ENCODE measurements around the gene ELF5.

Gene ELF5

GRCh38 chr11:34451053-34451452, 62.5 kb downstream of the ELF5 start:
- no peak for DNase-seq (ENCODE audit: low read depth)

- DNase-seq (ENCODE audit: low read depth), result no peak
These were observed 64.6 kb downstream of the ELF5 start for GRCh38 chr11:34449013-34449412.

- no peak for DNase-seq (ENCODE audit: low read depth)
These were observed 65.2 kb downstream of the ELF5 start for GRCh38 chr11:34448223-34448994.

GRCh38 chr11:34447044-34447443, 66.5 kb downstream of the ELF5 start:
- DNase-seq (ENCODE audit: low read depth), result no peak

DNA sequence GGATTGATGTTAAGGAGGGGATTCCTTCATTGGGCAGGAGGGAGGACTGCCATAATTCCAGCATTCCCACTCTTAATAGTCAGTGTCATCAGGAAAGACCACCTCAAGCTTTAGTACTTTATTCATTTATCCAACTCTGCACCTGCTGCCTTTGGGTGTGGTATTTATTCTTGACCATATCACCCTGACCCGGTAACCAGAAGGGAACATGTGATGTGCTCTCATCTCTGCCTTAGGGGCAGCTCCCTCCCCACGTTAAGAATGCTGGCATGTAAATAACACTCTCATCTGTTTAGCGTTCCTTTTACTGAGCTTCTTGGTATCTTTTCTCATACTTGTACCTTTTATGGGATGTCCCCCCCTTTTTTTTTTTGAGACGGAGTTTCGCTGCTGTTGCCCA, 67.2 kb downstream of the ELF5 start:
- no peak for DNase-seq (ENCODE audit: low read depth)

GRCh38 chr11:34445956-34446355, 67.6 kb downstream of the ELF5 start:
- no peak for DNase-seq (ENCODE audit: low read depth)

GRCh38 chr11:34444428-34444827, 69.2 kb downstream of the ELF5 start:
- no peak for DNase-seq (ENCODE audit: low read depth)

GRCh38 chr11:34443136-34443535, 70.5 kb downstream of the ELF5 start:
- no peak for DNase-seq (ENCODE audit: low read depth)

- DNase-seq (ENCODE audit: low read depth), result no peak
These were observed 71.8 kb downstream of the ELF5 start for GRCh38 chr11:34441814-34442213.

DNA sequence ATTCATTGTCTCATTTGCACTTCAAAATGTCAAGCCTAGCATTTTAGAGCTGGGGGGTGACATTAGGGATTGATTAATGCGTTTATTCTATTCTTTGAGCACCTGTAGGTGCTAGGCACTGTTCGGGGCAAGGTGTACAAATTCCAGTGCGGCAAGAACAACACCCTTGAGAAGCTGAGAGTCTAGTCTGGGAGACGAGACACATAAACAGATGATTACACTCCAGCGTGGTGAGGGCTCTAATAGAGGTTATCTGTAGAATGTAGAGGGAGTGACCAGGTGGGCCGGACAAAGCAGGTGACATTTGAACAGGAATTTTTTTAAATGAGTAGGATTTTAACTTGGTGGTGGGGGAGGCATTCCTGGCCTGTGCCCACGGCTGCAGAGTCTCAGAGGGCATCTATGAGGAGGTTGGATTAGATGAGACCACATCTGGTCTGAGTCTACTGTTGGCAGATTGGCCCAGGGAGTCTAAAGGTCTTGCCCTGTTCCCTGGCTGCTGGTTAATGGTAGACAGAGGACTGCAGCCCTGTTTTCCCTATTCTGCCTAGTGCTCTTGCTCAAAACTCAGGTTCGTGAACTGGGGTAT, 73.9 kb downstream of the ELF5 start:
- DNase-seq (ENCODE audit: low read depth), result no peak

GRCh38 chr11:34438529-34439507, 74.8 kb downstream of the ELF5 start, which contains the start of gene CAT:
CAT (plus strand) TSS chr11:34438934; CDS start chr11:34439014, 80 bp downstream.
- DNase-seq (ENCODE audit: low read depth), result peak; percentile 96

DNA sequence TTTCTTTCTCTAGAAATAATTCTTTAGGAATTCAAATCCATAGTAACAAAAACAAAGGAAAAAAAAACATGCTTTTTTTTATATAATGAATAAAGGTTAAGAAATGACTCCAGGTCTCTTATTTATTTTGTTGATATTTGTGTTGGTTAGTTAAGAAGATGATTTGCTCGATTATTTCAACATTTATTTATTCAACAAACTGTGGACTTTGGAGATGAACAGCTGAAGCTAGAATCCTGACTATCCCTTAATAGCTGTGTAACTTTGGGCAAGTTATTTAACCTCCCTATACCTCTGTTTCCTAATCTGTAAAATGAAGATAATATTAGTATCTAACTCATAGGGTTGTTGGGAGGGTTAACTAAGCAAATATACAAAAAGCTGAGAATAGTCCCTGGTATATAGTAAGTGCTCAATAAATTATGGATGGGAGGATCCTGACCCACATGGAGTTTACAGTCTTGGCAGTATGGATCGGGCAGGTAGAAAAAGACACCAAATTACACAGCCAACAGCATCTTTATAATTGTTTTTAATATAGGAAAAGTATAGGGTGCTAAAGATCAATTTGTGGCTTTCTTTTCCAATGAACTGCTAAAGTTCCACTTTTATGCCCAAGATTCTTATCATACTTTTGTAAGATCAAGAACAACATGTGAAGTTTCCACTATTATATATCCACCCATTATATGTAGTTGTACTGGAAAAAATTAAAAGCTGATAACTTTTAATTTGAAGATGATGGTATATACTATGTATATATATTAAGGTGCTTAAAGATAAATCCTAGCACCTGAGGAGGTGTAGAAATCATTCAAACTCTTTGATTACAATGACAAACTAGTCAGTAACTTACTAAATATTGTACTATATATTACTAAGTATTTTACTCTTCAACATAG, 76.1 kb downstream of the ELF5 start:
- DNase-seq (ENCODE audit: low read depth), result no peak

GRCh38 chr11:34433899-34434298, 79.7 kb downstream of the ELF5 start:
- no peak for DNase-seq (ENCODE audit: low read depth)

- DNase-seq (ENCODE audit: low read depth), result no peak
These were observed 80.8 kb downstream of the ELF5 start for GRCh38 chr11:34432822-34433221.

DNA sequence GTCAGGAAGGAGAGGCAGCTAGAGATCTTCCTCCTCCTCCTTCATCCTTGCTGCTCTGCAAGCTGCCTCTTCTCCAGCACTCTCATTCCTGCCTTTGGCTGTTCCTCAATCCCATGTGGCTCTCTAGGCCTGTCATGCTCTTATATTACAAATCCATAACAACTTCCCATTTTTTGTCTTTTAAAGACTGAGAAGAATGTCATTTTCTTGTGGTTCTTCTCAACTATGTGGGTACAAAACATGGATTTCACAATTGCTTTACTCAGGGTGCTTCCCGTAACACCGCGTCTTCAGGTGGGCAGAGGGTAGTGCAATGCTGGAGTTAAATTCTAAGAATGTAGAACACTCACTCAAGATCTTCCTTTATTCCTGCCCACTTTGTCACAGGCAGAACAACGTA, 81.6 kb downstream of the ELF5 start:
- DNase-seq (ENCODE audit: low read depth), result no peak

Measured in stromal cell of bone marrow (primary cell).